LNCAP (cell line): ENCODE data around the gene KRTAP19-1.

ENCODE experiments used
- TF ChIP-seq, protein P1 (sequence below): fragments of 450-650 bp; IDR thresholded peaks from 2 replicates; pipeline ENCODE4 v1.5.1; 2017; ENCODE audit warnings: mild to moderate bottlenecking

KRTAP19-1 gene

DNA sequence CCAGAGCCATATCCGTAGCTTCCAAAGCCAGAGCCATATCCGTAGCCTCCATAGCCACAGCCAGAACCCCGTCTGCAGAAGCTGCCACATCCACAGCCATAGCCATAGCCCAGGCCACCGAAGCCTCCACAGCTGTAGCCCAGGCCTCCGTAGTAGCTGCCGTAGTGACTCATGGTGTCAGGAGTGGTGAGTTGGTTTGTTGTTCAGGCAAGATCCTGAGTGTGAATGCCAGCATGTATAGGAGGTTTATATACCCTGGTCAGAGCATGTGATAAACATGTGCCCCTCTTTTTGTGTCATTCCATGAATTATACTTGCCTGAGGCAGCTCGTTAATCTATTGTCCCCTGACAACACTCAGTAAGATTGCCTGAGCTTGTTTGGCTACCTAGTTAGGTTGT lies at the start of gene KRTAP19-1:
Gene KRTAP19-1, minus strand, starts transcription at position 223 of the 400 bp plus-strand sequence. Its CDS starts 50 bp downstream, at position 173.
- TF ChIP-seq, protein P1, sequence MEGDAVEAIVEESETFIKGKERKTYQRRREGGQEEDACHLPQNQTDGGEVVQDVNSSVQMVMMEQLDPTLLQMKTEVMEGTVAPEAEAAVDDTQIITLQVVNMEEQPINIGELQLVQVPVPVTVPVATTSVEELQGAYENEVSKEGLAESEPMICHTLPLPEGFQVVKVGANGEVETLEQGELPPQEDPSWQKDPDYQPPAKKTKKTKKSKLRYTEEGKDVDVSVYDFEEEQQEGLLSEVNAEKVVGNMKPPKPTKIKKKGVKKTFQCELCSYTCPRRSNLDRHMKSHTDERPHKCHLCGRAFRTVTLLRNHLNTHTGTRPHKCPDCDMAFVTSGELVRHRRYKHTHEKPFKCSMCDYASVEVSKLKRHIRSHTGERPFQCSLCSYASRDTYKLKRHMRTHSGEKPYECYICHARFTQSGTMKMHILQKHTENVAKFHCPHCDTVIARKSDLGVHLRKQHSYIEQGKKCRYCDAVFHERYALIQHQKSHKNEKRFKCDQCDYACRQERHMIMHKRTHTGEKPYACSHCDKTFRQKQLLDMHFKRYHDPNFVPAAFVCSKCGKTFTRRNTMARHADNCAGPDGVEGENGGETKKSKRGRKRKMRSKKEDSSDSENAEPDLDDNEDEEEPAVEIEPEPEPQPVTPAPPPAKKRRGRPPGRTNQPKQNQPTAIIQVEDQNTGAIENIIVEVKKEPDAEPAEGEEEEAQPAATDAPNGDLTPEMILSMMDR, result no peak

DNA sequence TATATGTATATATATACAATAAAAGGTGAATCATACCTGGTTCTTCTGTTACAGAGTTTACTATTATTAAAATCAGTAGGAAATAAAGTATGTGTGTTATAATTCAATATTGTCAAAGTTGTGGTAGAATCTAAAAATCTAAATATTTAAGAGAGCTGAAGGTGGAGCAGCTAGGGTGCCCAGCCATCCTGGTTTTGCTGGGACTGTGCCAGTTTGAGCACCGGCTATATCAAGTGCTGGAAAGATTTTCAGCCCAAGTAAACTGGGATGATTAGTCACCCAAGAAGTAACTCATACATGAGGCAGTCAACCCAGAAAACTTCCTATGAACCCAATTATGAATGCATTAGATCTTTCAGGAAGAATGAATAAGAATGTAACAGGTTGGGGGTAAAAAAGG lies 38.7 kb upstream of the KRTAP19-1 start:
- TF ChIP-seq, protein P1, result no peak

DNA sequence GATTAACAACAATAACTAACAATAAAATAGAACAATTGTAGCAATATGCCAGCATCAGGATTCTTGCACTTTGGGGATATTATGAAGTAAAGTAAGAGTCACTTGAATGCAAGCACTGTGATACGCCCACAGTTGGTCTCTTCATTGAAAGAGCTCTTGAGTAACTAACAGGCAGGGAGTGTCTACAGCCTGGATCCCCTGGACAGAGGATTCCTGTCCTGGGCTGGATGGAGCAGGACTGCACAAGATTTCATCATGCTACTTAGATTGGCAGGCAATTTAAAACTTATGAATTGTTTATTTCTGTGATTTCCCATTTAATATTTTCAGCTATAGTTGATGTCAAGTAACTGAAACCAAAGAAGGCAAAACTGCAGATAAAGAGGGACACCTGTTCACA lies 35.5 kb upstream of the KRTAP19-1 start:
- TF ChIP-seq, protein P1, result no peak

DNA sequence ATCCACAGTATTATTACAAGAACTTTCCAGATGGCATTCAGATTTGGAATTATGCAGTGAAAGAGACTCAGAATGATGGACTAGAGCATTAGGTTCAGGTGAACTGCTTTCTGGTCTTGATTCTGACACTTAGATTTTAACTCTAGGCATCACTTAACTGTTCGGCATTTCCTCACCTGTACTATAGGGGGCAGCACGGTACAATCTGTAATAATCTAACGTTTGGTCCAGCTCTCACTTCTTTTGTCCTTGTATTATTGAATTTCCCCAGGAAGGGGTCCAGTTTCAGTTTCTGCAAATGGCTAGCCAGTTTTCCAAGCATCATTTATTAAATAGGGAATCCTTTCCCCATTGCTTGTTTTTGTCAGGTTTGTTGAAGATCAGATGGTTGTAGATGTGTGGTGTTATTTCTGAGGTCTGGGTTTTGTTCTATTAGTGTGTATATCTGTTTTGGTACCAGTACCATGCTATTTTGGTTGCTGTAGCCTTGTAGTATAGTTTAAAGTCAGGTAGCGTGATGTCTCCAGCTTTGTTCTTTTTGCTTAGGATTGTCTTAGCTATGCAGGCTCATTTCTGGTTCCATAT lies 25.5 kb upstream of the KRTAP19-1 start:
- TF ChIP-seq, protein P1, result peak; percentile 73

DNA sequence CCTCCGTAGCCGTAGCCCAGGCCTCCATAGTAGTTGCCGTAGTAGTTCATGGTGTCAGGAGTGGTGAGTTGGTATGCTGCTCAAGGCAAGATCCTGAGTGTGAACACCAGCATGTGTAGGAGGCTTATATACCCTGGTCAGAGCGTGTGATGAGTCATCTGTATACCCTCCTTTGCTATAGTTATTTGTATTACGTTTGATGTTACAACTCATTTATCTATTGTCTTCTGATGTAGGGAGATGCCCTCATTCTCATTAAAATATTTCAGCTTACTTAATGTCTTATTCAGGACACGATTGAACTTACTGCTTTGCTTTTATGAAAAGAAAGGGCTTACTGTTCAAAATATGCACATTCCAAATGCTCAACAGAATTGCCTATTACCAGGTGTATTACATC lies 21.9 kb upstream of the KRTAP19-1 start, which contains the start of gene KRTAP19-5:
Gene KRTAP19-5, minus strand, starts transcription at position 101 of the 400 bp plus-strand sequence. Its CDS starts 51 bp downstream, at position 50.
- TF ChIP-seq, protein P1, result no peak

DNA sequence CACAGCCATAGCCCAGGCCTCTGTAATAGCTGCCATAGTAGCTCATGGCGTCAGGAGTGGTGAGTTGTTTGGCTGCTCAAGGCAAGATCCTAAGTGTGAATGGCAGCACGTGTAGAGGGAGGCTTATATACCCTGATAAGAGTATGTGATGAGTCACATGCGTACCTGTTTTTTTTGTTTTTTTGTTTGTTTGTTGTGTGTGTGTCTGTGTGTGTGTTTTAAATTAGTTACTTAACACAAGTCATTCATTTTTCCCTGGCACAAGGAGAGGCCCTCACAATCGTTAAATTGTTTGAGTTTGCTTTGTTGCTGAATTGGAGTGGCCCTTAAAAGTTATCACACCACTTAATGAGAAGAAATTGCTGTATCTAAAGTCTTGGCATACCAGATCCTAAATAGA lies 16.9 kb upstream of the KRTAP19-1 start, which contains the start of gene KRTAP19-4:
Gene KRTAP19-4, minus strand, starts transcription at position 101 of the 400 bp plus-strand sequence. Its CDS starts 55 bp downstream, at position 46.
- TF ChIP-seq, protein P1, result no peak

DNA sequence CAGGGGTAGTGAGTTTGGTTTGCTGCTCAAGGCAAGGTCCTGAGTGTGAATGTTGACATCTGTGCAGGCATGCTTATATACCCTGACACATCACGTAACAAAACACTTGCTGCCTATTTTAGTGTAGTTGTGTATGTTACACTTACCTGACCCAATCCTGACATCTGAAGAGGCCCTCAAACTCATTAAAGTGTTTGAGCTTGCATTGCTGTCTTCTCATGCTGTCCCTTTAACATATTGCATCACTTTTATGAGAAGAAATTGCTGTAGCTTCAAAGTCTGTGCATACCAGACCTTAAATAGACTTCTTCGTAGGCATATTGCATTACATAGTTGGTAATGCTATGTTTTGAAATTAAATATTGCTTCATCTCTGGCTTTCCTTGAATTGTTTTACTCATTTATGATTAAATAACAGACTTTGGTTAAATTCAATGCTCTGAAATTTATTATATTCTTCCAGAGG lies 11.8 kb upstream of the KRTAP19-1 start, which contains the start of gene KRTAP19-3:
Gene KRTAP19-3, minus strand, starts transcription at position 51 of the 466 bp plus-strand sequence. CDS start 56 bp downstream, outside the sequence.
- TF ChIP-seq, protein P1, result no peak
